Spinal cord (tissue), 10 donors: Measurements from ENCODE around the gene ZNF512. TPM values are rescaled to one million over a fixed set of nuclear protein-coding genes. Genes with fewer than 3 reads are reported as not detected.
"Not testable (repeated sequence)": the region's sequence is repeated elsewhere in the genome, so short reads cannot be mapped to it uniquely, and the experiment has no call there.

Experiments
- DNase-seq, 6 donors: peaks; one replicate each; pipeline versions ENCODE4 v3.0.0 to v3.0.0-alpha.2; 2013 to 2015; ENCODE audit warnings: low spot score in 6 of 6, low read depth in 4 of 6
- H3K27ac ChIP-seq: one replicate; pipeline ENCODE4 v1.5.1; 2013; ENCODE audit warnings: low read depth, low read length, control low read depth
- H3K27me3 ChIP-seq: one replicate; pipeline ENCODE4 v1.6.1; 2013; ENCODE audit warnings: low read length; ENCODE audit not compliant: control insufficient read depth, insufficient read depth
- H3K36me3 ChIP-seq: one replicate; pipeline ENCODE4 v1.6.1; 2013; ENCODE audit warnings: low read length; ENCODE audit not compliant: control insufficient read depth, insufficient read depth
- H3K4me1 ChIP-seq: one replicate; pipeline ENCODE4 v1.6.1; 2013; ENCODE audit warnings: low read length; ENCODE audit not compliant: control insufficient read depth, insufficient read depth
- H3K4me3 ChIP-seq: one replicate; pipeline ENCODE4 v1.5.1; 2013; ENCODE audit warnings: low read depth, low read length, control low read depth
- H3K9me3 ChIP-seq: one replicate; pipeline ENCODE4 v1.6.1; 2013; ENCODE audit warnings: low read length; ENCODE audit not compliant: control insufficient read depth, insufficient read depth
- WGBS: methylation state at CpG from one replicate; pipeline ENCODE4 v1.1.5; 2013; ENCODE audit warnings: missing lambda C conversion rate; ENCODE audit not compliant: insufficient coverage; 5-methylcytosine and 5-hydroxymethylcytosine counted together
- polyA plus RNA-seq, 2 donors: library from polyadenylated mRNA; unstranded; fragments of 120-200 nt; gene quantifications; one replicate each; pipeline ENCODE4 v1.2.1, GENCODE V29; 2013; ENCODE audit not compliant: insufficient read length in 2 of 2
- total RNA-seq, 2 donors: library from RNA; depleted of rRNA in 1 of 2; stranded (reverse); fragments of 120-200 nt in 1 of 2; fragments of >200 nt in 1 of 2; gene quantifications; one replicate each; pipeline versions ENCODE4 v1.2.3 to v1.2.4, GENCODE V29; 2013 to 2014
- donor health status: healthy.

The ZNF512 gene
- total and polyA plus RNA-seq, 4 donors = 38.6 to 63.0 (median 57.6) TPM

DNA sequence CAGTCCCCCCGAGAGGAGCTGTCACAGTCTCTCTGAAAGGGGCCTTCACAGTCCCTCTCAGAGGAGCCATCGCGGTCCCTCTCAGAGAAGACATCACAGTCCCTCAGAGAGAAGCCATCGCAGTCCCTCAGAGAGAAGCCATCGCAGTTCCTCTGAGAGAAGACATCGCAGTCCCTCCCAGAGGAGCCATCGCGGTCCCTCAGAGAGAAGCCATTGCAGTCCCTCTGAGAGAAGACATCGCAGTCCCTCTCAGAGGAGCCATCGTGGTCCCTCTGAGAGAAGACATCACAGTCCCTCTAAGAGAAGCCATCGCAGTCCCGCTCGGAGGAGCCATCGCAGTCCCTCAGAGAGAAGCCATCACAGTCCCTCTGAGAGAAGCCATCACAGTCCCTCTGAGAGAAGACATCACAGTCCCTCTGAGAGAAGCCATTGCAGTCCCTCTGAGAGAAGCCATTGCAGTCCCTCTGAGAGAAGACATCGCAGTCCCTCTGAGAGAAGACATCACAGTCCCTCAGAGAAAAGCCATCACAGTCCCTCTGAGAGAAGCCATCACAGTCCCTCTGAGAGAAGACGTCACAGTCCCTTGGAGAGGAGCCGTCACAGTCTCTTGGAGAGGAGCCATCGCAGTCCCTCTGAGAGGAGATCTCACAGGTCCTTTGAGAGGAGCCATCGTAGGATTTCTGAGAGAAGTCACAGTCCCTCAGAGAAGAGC, 1.3 kb upstream of the ZNF512 start:
- no peak overlapping the region for H3K27ac ChIP-seq
- whole genome bisulfite sequencing = 96% methylated on average over 19 of the region's 19 CpGs
- no peaks in the 10 kb centered on the region for H3K27me3 ChIP-seq

DNA sequence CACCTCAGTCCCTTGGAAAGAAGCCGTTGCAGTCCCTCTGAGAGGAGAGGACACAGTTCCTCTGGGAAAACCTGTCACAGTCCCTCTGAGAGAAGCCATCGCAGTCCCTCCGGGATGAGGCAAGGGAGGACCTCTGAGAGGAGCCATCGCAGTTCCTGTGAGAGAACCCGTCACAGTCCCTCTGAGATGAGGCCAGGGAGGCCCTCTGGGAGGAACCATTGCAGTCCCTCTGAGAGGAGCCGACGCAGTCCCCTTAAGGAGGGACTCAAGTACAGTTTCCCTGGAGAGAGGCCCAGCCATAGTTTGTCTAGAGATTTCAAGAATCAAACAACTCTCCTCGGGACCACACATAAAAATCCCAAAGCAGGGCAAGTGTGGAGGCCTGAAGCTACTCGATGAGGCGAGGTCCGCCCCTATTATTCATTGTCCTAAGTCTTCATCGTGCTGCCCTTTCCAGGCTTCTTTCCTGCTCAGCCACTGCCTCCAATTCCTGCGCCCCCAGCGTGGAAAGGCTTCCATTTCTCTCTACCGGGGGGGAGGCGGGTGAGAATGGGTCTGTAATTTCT, 630 bp upstream of the ZNF512 start:
- H3K27me3 ChIP-seq = no peaks in the 10 kb centered on the region
- peaks cover 11% of the 10 kb centered on the region for H3K4me1 ChIP-seq
- DNase-seq = no peak
- WGBS = 89% methylated on average over 6 of the region's 16 CpGs
- H3K36me3 ChIP-seq = no peaks in the 10 kb centered on the region
- H3K4me3 ChIP-seq = peak overlapping the region; percentile 78
- H3K27ac ChIP-seq = peak overlapping the region; percentile 77
- H3K9me3 ChIP-seq = peaks cover 9% of the 10 kb centered on the region

More for the DNA sequence above, 1.3 kb upstream of the ZNF512 start:
- peak in 1 of 6 donors; percentile 5 for DNase-seq
- Histone ChIP-seq H3K4me3 (no peak overlapping the region), H3K4me1 (peaks cover 11% of the 10 kb centered on the region), H3K36me3 (no peaks in the 10 kb centered on the region), H3K9me3 (peaks cover 12% of the 10 kb centered on the region)

DNA sequence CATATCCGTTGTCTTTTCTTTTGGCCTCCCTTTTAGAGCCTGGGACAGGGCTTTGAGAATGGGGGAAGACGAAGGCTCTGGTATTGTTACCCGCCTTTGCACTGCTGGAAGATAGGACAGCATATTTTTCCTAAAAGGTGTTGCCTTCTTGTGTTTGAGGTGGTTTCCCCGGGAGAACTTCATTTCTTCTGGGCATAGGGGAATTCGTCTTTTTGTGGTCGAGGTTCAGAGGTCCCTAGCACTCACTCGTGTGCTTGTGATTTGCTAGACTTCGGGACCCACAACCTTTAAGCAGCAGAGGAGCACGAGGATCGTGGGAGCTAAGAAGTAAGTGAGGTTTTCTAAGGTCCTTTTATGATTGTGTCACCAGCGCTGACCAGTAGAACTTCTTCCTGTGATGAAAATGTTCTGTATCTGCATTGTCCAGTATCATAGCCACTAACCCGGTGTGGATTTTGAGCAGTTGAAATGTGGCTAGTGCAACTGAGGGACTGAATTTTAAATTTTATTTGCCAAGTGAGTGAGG, 611 bp downstream of the ZNF512 start:
- DNase-seq = no peak
- H3K4me1 ChIP-seq = peaks cover 11% of the 10 kb centered on the region

DNA sequence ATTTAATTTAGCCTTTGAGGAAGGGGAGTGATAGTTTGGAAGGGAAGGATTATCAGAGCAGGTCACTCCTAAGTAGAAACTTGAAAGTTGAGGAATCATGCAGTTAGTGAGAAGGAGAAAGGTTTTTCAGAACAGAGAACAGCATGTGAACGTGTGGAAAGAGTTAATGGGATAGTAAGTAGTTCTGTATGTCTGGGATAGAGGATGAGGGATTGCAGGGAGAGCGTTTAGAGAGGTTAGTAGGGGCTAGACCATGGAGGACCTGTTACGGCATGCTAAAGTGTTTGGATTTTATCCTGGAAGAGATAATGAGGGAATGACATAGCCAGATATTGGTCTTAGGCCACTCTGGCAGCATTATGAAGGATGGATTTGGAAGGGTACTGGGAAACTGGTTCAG, 1.8 kb downstream of the ZNF512 start:
- 91% methylated on average over 3 of the region's 3 CpGs for WGBS

More for the DNA sequence above, 611 bp downstream of the ZNF512 start:
- peaks cover 4% of the 10 kb centered on the region for H3K9me3 ChIP-seq
- peak overlapping the region; percentile 78 for H3K4me3 ChIP-seq
- peak overlapping the region; percentile 77 for H3K27ac ChIP-seq
- no peaks in the 10 kb centered on the region for H3K27me3 ChIP-seq
- whole genome bisulfite sequencing = 3% methylated on average over 9 of the region's 12 CpGs
- H3K36me3 ChIP-seq = no peaks in the 10 kb centered on the region

DNA sequence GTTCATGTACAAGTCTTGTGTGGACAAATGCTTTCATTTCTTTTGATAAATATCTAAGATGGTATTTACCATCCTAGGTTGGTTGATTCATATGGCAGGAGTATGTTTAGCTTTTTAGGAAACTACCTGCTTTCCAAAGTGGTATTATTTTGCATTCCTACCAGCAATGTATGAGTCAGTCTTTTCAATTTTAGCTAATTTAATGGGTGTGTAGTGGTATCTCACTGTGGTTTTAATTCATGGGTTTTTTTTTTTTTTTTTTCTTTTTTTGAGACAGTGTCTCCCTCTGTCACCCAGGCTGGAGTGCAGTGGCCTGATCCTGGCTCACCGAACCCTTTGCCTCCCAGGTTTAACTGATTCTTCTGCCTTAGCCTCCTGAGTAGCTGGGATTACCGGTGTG, 4.2 kb downstream of the ZNF512 start:
- WGBS = 100% methylated on average over 2 of the region's 2 CpGs
- Histone ChIP-seq H3K4me3 (no peak overlapping the region), H3K36me3 (no peaks in the 10 kb centered on the region), H3K27me3 (no peaks in the 10 kb centered on the region), H3K4me1 (peaks cover 9% of the 10 kb centered on the region), H3K27ac (no peak overlapping the region), H3K9me3 (peaks cover 12% of the 10 kb centered on the region)
- DNase-seq = no peak

More for the DNA sequence above, 1.8 kb downstream of the ZNF512 start:
- DNase-seq = no peak
- Histone ChIP-seq H3K27ac (no peak overlapping the region), H3K4me1 (peaks cover 11% of the 10 kb centered on the region), H3K27me3 (no peaks in the 10 kb centered on the region), H3K9me3 (peaks cover 6% of the 10 kb centered on the region), H3K36me3 (no peaks in the 10 kb centered on the region), H3K4me3 (no peak overlapping the region)

DNA sequence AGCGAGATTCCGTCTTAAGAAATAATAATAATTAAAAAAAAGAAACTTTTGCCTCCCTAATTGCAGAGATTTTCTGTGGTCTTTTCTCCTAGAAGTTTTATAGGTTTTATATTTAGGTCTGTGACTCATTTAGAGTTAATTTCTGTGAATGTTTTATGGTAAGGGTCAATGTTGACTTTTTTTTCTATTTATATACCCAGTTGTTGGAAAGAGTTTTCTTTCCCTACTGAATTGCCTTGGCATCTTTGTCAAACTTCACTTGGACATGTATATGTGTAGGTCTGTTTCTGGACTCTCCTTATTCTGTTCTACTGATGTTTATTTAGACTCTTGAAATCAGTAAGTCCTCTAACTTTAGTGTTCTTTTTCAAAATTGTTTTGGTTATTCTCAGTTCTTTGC, 5.5 kb downstream of the ZNF512 start:
- DNase-seq = no peak
- Histone ChIP-seq H3K27me3 (no peaks in the 10 kb centered on the region), H3K27ac (no peak overlapping the region), H3K4me1 (no peaks in the 10 kb centered on the region), H3K4me3 (no peak overlapping the region), H3K9me3 (peaks cover 12% of the 10 kb centered on the region), H3K36me3 (no peaks in the 10 kb centered on the region)
- no CpG with 5 or more reads among the region's 2 CpGs for WGBS

DNA sequence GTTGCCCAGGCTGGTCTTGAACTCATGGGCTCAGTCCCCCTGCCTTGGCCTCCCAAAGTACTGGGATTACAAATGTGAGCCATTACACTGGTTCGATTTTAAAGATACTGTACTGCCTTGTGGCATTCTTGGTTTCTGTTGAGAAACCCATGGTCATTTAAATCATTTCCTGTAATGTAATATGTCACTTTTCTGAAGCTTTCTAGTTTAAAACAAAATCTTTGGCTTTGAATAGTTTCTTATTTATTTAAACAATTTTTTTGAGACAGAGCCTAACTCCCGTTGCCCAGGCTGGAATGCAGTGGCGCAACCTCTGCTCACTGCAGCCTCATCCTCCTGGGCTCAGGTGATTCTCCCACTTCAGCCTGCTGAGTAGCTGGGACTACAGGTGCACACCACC, 8.9 kb downstream of the ZNF512 start:
- peaks cover 19% of the 10 kb centered on the region for H3K9me3 ChIP-seq
- no peak for DNase-seq
- WGBS = no CpG with 5 or more reads among the region's 3 CpGs

DNA sequence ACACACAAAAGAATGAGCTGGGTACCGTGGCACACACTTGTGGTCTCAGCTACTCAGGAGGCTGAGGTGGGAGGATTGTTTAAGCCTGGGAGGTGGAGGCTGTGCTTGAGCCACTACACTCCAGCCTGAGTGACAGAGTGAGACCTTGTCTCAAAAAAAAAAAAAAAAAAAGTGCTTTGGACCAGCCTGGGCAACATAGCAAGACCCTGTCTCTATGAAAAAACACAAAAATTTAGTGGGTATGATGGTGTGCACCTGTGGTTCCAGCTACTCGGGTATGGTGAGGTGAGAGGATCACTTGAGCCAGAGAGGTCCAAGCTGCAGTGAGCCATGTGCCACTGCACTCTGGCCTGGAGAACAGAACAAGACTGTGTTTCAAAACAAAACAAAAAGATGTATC, 10.4 kb downstream of the ZNF512 start:
- peaks cover 19% of the 10 kb centered on the region for H3K9me3 ChIP-seq
- no peak overlapping the region for H3K27ac ChIP-seq
- no peaks in the 10 kb centered on the region for H3K27me3 ChIP-seq
- H3K36me3 ChIP-seq = peaks cover 10% of the 10 kb centered on the region
- 100% methylated on average over 1 of the region's 2 CpGs for WGBS
- no peak overlapping the region for H3K4me3 ChIP-seq
- H3K4me1 ChIP-seq = no peaks in the 10 kb centered on the region
- no peak for DNase-seq

More for the DNA sequence above, 8.9 kb downstream of the ZNF512 start:
- H3K4me3 ChIP-seq = no peak overlapping the region
- peaks cover 10% of the 10 kb centered on the region for H3K36me3 ChIP-seq
- no peaks in the 10 kb centered on the region for H3K27me3 ChIP-seq
- H3K4me1 ChIP-seq = no peaks in the 10 kb centered on the region
- no peak overlapping the region for H3K27ac ChIP-seq

DNA sequence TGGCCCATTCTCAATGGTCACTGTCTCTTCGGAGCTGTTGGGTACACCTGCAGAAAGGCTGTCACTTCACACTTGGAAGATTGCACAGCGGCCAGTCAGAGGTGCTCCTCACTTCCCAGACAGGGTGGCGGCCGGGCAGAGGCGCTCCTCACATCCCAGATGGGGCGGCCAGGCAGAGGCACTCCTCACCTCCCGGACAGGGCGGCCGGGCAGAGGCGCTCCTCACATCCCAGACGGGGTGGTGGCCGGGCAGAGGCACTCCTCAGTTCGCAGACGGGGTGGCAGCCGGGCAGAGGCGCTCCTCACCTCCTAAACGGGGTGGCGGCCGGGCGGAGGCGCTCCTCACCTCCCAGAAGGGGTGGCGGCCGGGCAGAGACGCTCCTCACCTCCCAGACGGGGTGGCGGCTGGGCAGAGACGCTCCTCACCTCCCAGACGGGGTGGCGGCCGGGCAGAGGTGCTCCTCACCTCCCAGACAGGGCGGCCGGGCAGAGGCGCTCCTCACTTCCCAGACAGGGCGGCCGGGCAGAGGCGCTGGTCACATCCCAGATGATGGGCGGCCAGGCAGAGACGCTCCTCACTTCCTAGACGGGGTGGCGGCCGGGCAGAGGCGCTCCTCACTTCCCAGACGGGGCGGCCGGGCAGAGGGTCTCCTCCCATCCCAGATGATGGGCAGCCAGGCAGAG, 11.3 kb downstream of the ZNF512 start:
- H3K27ac ChIP-seq, DNase-seq, H3K4me3 ChIP-seq, H3K4me1 ChIP-seq, H3K27me3 ChIP-seq: not testable (repeated sequence)
- WGBS = 98% methylated on average over 42 of the region's 45 CpGs
- Histone ChIP-seq H3K36me3 (peaks cover 13% of the 10 kb centered on the region), H3K9me3 (peaks cover 15% of the 10 kb centered on the region)
